CD4-positive, alpha-beta T cell (primary cell): ENCODE data around the gene HOXA11. TPM values are rescaled to one million over a fixed set of nuclear protein-coding genes. Genes with fewer than 3 reads are reported as not detected.
A peak's percentile ranks its signal among the peaks of the same experiment; 100 is the strongest.

Experiments
- ATAC-seq: fragments of 200-7000 bp; cut with Tn5 transposase; one replicate; pipeline ENCODE4 v1.10.0; 2022; ENCODE audit warnings: mild to moderate bottlenecking; ENCODE audit not compliant: poor library complexity
- CTCF ChIA-PET: fragments of 350-600 bp; sonication (Branson Sonifier 250); formaldehyde crosslinking; loops from one replicate; lab custom pipeline; 2021; ENCODE audit warnings: antibody characterized with exemption, inconsistent platforms; lab: Charles Lee
- POLR2A ChIA-PET: fragments of 350-600 bp; sonication (Branson Sonifier 250); formaldehyde crosslinking; loops from one replicate; lab custom pipeline; 2021; ENCODE audit warnings: antibody characterized with exemption, inconsistent platforms; lab: Charles Lee
- DNase-seq, 14 experiments: peaks; one replicate each; pipeline ENCODE4 v3.0.0-alpha.2; 2013 to 2020; ENCODE audit warnings: mixed read lengths in 2 of 14
- H3K27ac ChIP-seq, 2 donors: one replicate each; pipeline versions ENCODE4 v1.5.1 to v1.7.0; 2013; ENCODE audit warnings: low read length in 2 of 2, low read depth in 1 of 2, mild to moderate bottlenecking in 1 of 2
- H3K27me3 ChIP-seq, 2 experiments: 1 replicate in 1 of 2; 2 replicates in 1 of 2; pipeline versions ENCODE4 v1.6.1 to v1.7.0; 2013; ENCODE audit warnings: low read length in 2 of 2, control low read depth in 1 of 2, mild to moderate bottlenecking in 1 of 2, moderate library complexity in 1 of 2; ENCODE audit not compliant: insufficient read depth in 2 of 2, control insufficient read depth in 1 of 2
- H3K36me3 ChIP-seq: one replicate; pipeline ENCODE4 v1.6.1; 2013; ENCODE audit warnings: low read length, control low read depth; ENCODE audit not compliant: insufficient read depth
- H3K4me1 ChIP-seq: one replicate; pipeline ENCODE4 v1.6.1; 2013; ENCODE audit warnings: low read length, control low read depth; ENCODE audit not compliant: insufficient read depth
- H3K4me3 ChIP-seq: one replicate; pipeline ENCODE4 v1.5.1; 2013; ENCODE audit warnings: mild to moderate bottlenecking, low read length, moderate library complexity
- H3K9me3 ChIP-seq, 2 experiments: 1 replicate in 1 of 2; 2 replicates in 1 of 2; pipeline versions ENCODE4 v1.6.1 to v1.7.0; 2013; ENCODE audit warnings: low read length in 2 of 2, mild to moderate bottlenecking in 2 of 2, control low read depth in 1 of 2, moderate library complexity in 1 of 2; ENCODE audit not compliant: control insufficient read depth in 1 of 2, insufficient read depth in 1 of 2
- H3K27ac Mint-ChIP-seq: one replicate; pipeline ENCODE4 v1.8.0; 2020; ENCODE audit warnings: mixed read lengths
- H3K27me3 Mint-ChIP-seq: one replicate; pipeline ENCODE4 v1.8.0; 2021; ENCODE audit warnings: mixed read lengths
- H3K36me3 Mint-ChIP-seq: one replicate; pipeline ENCODE4 v1.8.0; 2021; ENCODE audit warnings: low read depth, mixed read lengths
- H3K4me1 Mint-ChIP-seq: one replicate; pipeline ENCODE4 v1.8.0; 2021; ENCODE audit warnings: low read depth, mixed read lengths
- H3K4me3 Mint-ChIP-seq: one replicate; pipeline ENCODE4 v1.8.0; 2020; ENCODE audit warnings: mild to moderate bottlenecking, mixed read lengths
- H3K9me3 Mint-ChIP-seq: one replicate; pipeline ENCODE4 v1.8.0; 2020; ENCODE audit warnings: mixed read lengths
- CTCF ChIP-seq: fragments of 200-600 bp; IDR thresholded peaks from one replicate; pipeline ENCODE4 v1.8.0; 2022; ENCODE audit warnings: antibody characterized with exemption, mild to moderate bottlenecking
- intact Hi-C, 2 experiments: fragments of 100-400 bp; cut with DNase I in 1 of 2; cut with micrococcal nuclease in 1 of 2; formaldehyde crosslinking; loops; one replicate each; pipeline versions ENCODE4 v1.15.1 to v1.9.0; 2023 to 2025; cut with DNase I, micrococcal nuclease
- total RNA-seq, 174 experiments: library from RNA in 2 of 174; stranded (reverse) in 2 of 174; gene quantifications; one replicate each; pipeline ENCODE4 v1.2.3 and lab custom pipeline; 2021 to 2026

The HOXA11 gene
- total RNA-seq, 2 experiments from 2014 or later = not detected

GRCh38 chr7:27192546-27193334 lies 7.7 kb upstream of the HOXA11 start:
- Histone ChIP-seq H3K9me3 (peaks cover 0 to 32% of the 10 kb centered on the region in 2 experiments), H3K4me3 (peak overlapping the region; percentile 18), H3K27ac (no peak overlapping the region), H3K27me3 (peaks cover 89 to 96% of the 10 kb centered on the region in 2 experiments), H3K4me1 (peaks cover 49% of the 10 kb centered on the region), H3K36me3 (no peaks in the 10 kb centered on the region)
- TF ChIP-seq CTCF = no peak
- DNase-seq (peak in 2 of 14 experiments; percentile 57 to 59), ATAC-seq (peak; percentile 33)
- Mint-ChIP-seq H3K27ac (no peak overlapping the region), H3K4me1 (peaks cover 51% of the 10 kb centered on the region), H3K27me3 (peaks cover 99% of the 10 kb centered on the region), H3K36me3 (no peaks in the 10 kb centered on the region), H3K4me3 (peak overlapping the region; percentile 76), H3K9me3 (no peaks in the 10 kb centered on the region)
- POLR2A ChIA-PET = interaction anchor here (0.5 to 1.5 kb wide), 5 partner anchors 10 to 419 kb away, joined by 3 to 5 read pairs (median 4); no protein-coding TSS in a partner anchor
- CTCF ChIA-PET = interaction anchor here (0.8 to 1.5 kb wide), 3 partner anchors 13 to 42 kb away, joined by 3 to 9 read pairs (median 3); no protein-coding TSS in a partner anchor
- intact Hi-C loops = loop anchor here (1.0 to 10.0 kb wide), 4 partner anchors 472 to 992 kb away; partner anchors contain the start of genes HIBADH (in 1 of the 2), JAZF1 (in 1 of the 2) and TAX1BP1 (in 1 of the 2)

DNA sequence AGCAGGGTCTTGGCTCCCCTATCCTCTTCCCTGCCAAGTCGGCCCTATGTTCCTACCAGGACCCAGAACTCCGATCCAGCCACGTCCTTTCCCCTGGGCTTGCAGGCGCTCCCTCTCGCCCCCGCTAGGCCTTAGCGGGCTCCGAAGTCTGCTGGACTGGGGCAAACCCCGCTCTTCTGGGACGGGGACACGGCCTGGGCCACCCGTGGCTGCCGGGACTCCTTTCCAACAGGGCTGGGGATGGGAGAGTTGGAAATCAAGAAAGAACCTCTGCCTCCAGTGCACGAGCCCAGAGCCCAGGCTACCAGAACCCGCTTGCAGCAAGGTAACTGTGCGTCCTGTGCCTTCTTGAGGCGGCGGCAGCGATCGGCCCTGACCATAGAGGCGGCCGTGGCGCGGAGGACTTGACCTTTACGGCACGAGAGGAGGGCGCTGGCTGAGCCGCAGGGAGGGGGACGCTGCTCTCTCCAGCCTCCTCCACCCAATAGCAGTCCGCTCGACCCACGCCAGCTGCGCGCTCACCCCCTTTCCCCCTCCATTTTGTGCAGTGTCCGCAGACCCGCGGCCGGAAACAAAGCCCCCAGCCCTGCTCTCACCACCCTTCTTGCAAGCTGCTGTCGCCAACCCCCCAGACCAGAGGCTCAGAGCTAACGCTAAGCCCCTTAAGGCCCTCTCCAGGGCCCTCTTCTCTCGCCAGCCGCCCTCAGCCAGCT lies 7.0 kb upstream of the HOXA11 start:
- DNase-seq = no peak

More for the DNA sequence above, 7.0 kb upstream of the HOXA11 start:
- no peak overlapping the region for H3K4me3 ChIP-seq
- Mint-ChIP-seq H3K4me3 (peak overlapping the region; percentile 45), H3K9me3 (no peaks in the 10 kb centered on the region), H3K36me3 (no peaks in the 10 kb centered on the region), H3K4me1 (peaks cover 56% of the 10 kb centered on the region), H3K27me3 (peaks cover 99% of the 10 kb centered on the region), H3K27ac (no peak overlapping the region)
- intact Hi-C loops = loop anchor here (1.0 to 10.0 kb wide), 4 partner anchors 473 to 993 kb away; partner anchors contain the start of genes HIBADH (in 1 of the 2), JAZF1 (in 1 of the 2) and TAX1BP1 (in 1 of the 2)
- no peak for TF ChIP-seq CTCF
- POLR2A ChIA-PET = interaction anchor here (0.5 to 1.5 kb wide), 5 partner anchors 9 to 419 kb away, joined by 3 to 5 read pairs (median 4); no protein-coding TSS in a partner anchor
- CTCF ChIA-PET = interaction anchor here (0.8 to 1.5 kb wide), 3 partner anchors 12 to 41 kb away, joined by 3 to 9 read pairs (median 3); no protein-coding TSS in a partner anchor
- ATAC-seq = no peak
- H3K4me1 ChIP-seq = peaks cover 54% of the 10 kb centered on the region
- H3K27ac ChIP-seq = no peak overlapping the region
- H3K27me3 ChIP-seq = peaks cover 89 to 96% of the 10 kb centered on the region in 2 experiments
- peaks cover 0 to 36% of the 10 kb centered on the region in 2 experiments for H3K9me3 ChIP-seq
- no peaks in the 10 kb centered on the region for H3K36me3 ChIP-seq
